GM12878 (cell line): ENCODE data around the gene ST8SIA1. TPM values are rescaled to one million over a fixed set of nuclear protein-coding genes. Genes with fewer than 3 reads are reported as not detected.

Experiments
- ATAC-seq: fragments of 200-7000 bp; cut with Tn5 transposase; 3 replicates; pipeline ENCODE4 v1.9.1; 2020; ENCODE audit warnings: mild to moderate bottlenecking, moderate library complexity
- BruUV-seq: library from RNA; stranded (reverse); fragments of 400-500 nt; replicated peaks from 2 replicates; lab custom pipeline; 2021; lab: Mats Ljungman, UMichigan
- CTCF ChIA-PET: fragments of 300-600 bp; sonication (Branson Sonifier 250); formaldehyde crosslinking; extraction: SDS; loops from one replicate; lab custom pipeline; 2021; ENCODE audit warnings: inconsistent platforms; lab: Yijun Ruan, JAX
- POLR2A ChIA-PET: fragments of 350-600 bp; formaldehyde crosslinking; extraction: SDS; loops from one replicate; lab custom pipeline; 2021; ENCODE audit warnings: inconsistent platforms; lab: Charles Lee
- RAD21 ChIA-PET: fragments of 300-600 bp; sonication (Branson Sonifier 250); formaldehyde crosslinking; loops from one replicate; lab custom pipeline; 2023; ENCODE audit warnings: antibody characterized with exemption; ENCODE audit not compliant: unreplicated experiment; lab: Charles Lee
- SMC1A ChIA-PET: fragments of 300-600 bp; sonication (Branson Sonifier 250); formaldehyde crosslinking; loops from one replicate; lab custom pipeline; 2023; ENCODE audit not compliant: unreplicated experiment, uncharacterized antibody; lab: Charles Lee
- DNase-seq: peaks from one replicate; pipeline ENCODE4 v3.0.0-alpha.2; 2011; ENCODE audit warnings: low read depth, low spot score
- FAIRE-seq: peaks from 3 replicates; lab custom pipeline; 2011; peaks lifted over from hg19 to GRCh38; lab: Jason Lieb, UNC
- H2AFZ ChIP-seq: 2 replicates; pipeline ENCODE4 v1.6.0; 2011; ENCODE audit warnings: low read depth, low read length, control low read depth; ENCODE audit not compliant: control insufficient read depth
- H3K27ac ChIP-seq: 2 replicates; pipeline ENCODE4 v1.5.1; 2011; ENCODE audit warnings: control low read depth; ENCODE audit not compliant: control insufficient read depth, insufficient read depth
- H3K27me3 ChIP-seq, 2 experiments: replicated peaks in 1 of 2; 2 replicates each; pipeline versions ENCODE4 v1.6.0 to v1.6.1; 2011; ENCODE audit warnings: low read length in 1 of 2; ENCODE audit not compliant: control insufficient read depth in 2 of 2, insufficient read depth in 2 of 2
- H3K36me3 ChIP-seq, 2 experiments: 2 replicates each; pipeline ENCODE4 v1.5.1; 2011; ENCODE audit warnings: low read length in 1 of 2; ENCODE audit not compliant: control insufficient read depth in 2 of 2, insufficient read depth in 2 of 2
- H3K4me1 ChIP-seq: 2 replicates; pipeline ENCODE4 v1.6.1; 2011; ENCODE audit warnings: mild to moderate bottlenecking, low read length, moderate library complexity, mixed read lengths; ENCODE audit not compliant: control insufficient read depth, insufficient read depth
- H3K4me2 ChIP-seq: 2 replicates; pipeline ENCODE4 v1.6.0; 2011; ENCODE audit warnings: control low read depth; ENCODE audit not compliant: control insufficient read depth, insufficient read depth
- H3K4me3 ChIP-seq: fragments of 200-600 bp; sonication (generic); 2 replicates; pipeline ENCODE4 v1.5.1; 2016
- H3K79me2 ChIP-seq: 2 replicates; pipeline ENCODE4 v1.6.0; 2011; ENCODE audit warnings: low read length; ENCODE audit not compliant: control insufficient read depth, insufficient read depth
- H3K9ac ChIP-seq: 2 replicates; pipeline ENCODE4 v1.8.0; 2011; ENCODE audit warnings: low read length, control low read depth, mixed read lengths; ENCODE audit not compliant: control insufficient read depth, insufficient read depth
- H3K9me3 ChIP-seq: replicated peaks from 3 replicates; pipeline ENCODE4 v1.5.1; 2011; ENCODE audit warnings: mild to moderate bottlenecking, low read length; ENCODE audit not compliant: control insufficient read depth, insufficient read depth
- H4K20me1 ChIP-seq: 2 replicates; pipeline ENCODE4 v1.6.0; 2011; ENCODE audit not compliant: control insufficient read depth, insufficient read depth
- CHD4 ChIP-seq: fragments of 200-600 bp; sonication (generic); IDR thresholded peaks from 2 replicates; pipeline ENCODE4 v1.6.1; 2016; ENCODE audit warnings: mild to moderate bottlenecking
- ESRRA ChIP-seq: IDR thresholded peaks from 2 replicates; pipeline ENCODE4 v1.6.1; 2012; ENCODE audit warnings: mild to moderate bottlenecking, low read length, improper control_type of control experiment
- HDAC2 ChIP-seq: fragments of 200-600 bp; sonication (generic); IDR thresholded peaks from 2 replicates; pipeline ENCODE4 v1.6.1; 2017
- PML ChIP-seq: IDR thresholded peaks from 2 replicates; pipeline ENCODE4 v1.6.1; 2012; ENCODE audit warnings: low read length, inconsistent platforms
- TBL1XR1 ChIP-seq: IDR thresholded peaks from 2 replicates; pipeline ENCODE4 v1.6.1; 2012; ENCODE audit warnings: low read depth, low read length, improper control_type of control experiment
- USF1 ChIP-seq: IDR thresholded peaks from 2 replicates; pipeline ENCODE4 v1.6.1; 2011; ENCODE audit warnings: borderline replicate concordance, low read depth, mild to moderate bottlenecking, moderate library complexity, mixed read lengths, low read length; ENCODE audit not compliant: insufficient read depth; ENCODE audit errors: extremely low read length
- WRNIP1 ChIP-seq: IDR thresholded peaks from 2 replicates; pipeline ENCODE4 v1.6.1; 2011; ENCODE audit warnings: low read depth, low read length, improper control_type of control experiment, borderline replicate concordance
- ZNF592 ChIP-seq: fragments of 450-650 bp; IDR thresholded peaks from 2 replicates; pipeline ENCODE4 v1.6.1; 2017; ENCODE audit warnings: mild to moderate bottlenecking, moderate library complexity
- ZNF622 ChIP-seq: fragments of 450-650 bp; IDR thresholded peaks from 2 replicates; pipeline ENCODE4 v1.6.1; 2017; ENCODE audit warnings: mild to moderate bottlenecking, inconsistent platforms
- WGBS: methylation state at CpG from one replicate; pipeline ENCODE4 v1.1.6; 2016; ENCODE audit warnings: low lambda C conversion rate; ENCODE audit not compliant: insufficient replicate concordance, insufficient coverage; ENCODE audit errors: missing lambda C conversion rate; 5-methylcytosine and 5-hydroxymethylcytosine counted together
- in situ Hi-C: fragments of 300-500 bp; cut with MboI; formaldehyde crosslinking; loops from 9 replicates; pipeline ENCODE4 v1.14.3; 2018; ENCODE audit warnings: mixed read lengths
- intact Hi-C: fragments of 100-400 bp; cut with micrococcal nuclease; formaldehyde crosslinking; loops from one replicate; pipeline ENCODE4 v1.14.2; 2022; ENCODE audit not compliant: unreplicated experiment
- polyA plus RNA-seq, 11 experiments: library from polyadenylated mRNA; depleted of rRNA in 4 of 11; unstranded in 6 of 11; stranded (reverse) in 5 of 11; fragments of >200 nt; fragmentation: Nextera tagmentation in 4 of 11; fragmentation: Illumina TruSeq in 1 of 11; extraction: Ambion mirVana in 4 of 11; extraction: Trizol in 1 of 11; gene quantifications; 1 replicate in 1 of 11; 2 replicates in 10 of 11; pipeline versions ENCODE4 v1.2.1 to v1.2.3, GENCODE V29; 2011 to 2016; ENCODE audit warnings: inconsistent platforms in 2 of 11, missing spikeins in 2 of 11, low read depth in 1 of 11
- total RNA-seq, 4 experiments: library from RNA; depleted of rRNA in 3 of 4; stranded (reverse); fragments of >200 nt in 3 of 4; fragmentation: Illumina TruSeq in 1 of 4; extraction: Trizol in 1 of 4; gene quantifications; 2 replicates each; pipeline versions ENCODE4 v1.2.1 to v1.2.3, GENCODE V29; 2013 to 2021
- TF ChIP-seq, protein P1 (sequence below): IDR thresholded peaks from 2 replicates; pipeline ENCODE4 v1.6.1; 2011; ENCODE audit warnings: low read depth, mild to moderate bottlenecking, low read length, moderate library complexity, borderline replicate concordance; ENCODE audit errors: extremely low read depth

Gene ST8SIA1
- total and polyA plus RNA-seq, 10 of the 15 experiments (the other 5 are each of a cell fraction or from before 2014, with no cell fraction given): 0.23 to 0.35 (median 0.23) TPM; not detected in 7

GRCh38 chr12:22304341-22304740 is 30.2 kb downstream of the ST8SIA1 start:
- H3K4me1 ChIP-seq: no peaks in the 10 kb centered on the region
- H3K9me3 ChIP-seq: no peaks in the 10 kb centered on the region
- TF ChIP-seq ZNF592: no peak
- in situ Hi-C loops: no loop called here
- intact Hi-C loops: no loop called here
- no peaks in the 10 kb centered on the region for H3K36me3 ChIP-seq
- RAD21 ChIA-PET: no interaction called here
- H3K9ac ChIP-seq: no peak overlapping the region
- no peak overlapping the region for H2AFZ ChIP-seq
- no TSS peak for BruUV-seq
- SMC1A ChIA-PET: interaction anchor here (0.8 kb wide), 1 partner anchor 13 kb away, joined by 3 read pairs; no protein-coding TSS in a partner anchor
- no peak overlapping the region for H3K4me3 ChIP-seq
- CTCF ChIA-PET: no interaction called here
- no peak overlapping the region for H3K27ac ChIP-seq
- DNase-seq (no peak), ATAC-seq (no peak), FAIRE-seq (no peak)
- H4K20me1 ChIP-seq: no peaks in the 10 kb centered on the region
- H3K4me2 ChIP-seq: no peak overlapping the region
- WGBS: 32% methylated on average over 1 of the region's 1 CpG
- H3K79me2 ChIP-seq: no peaks in the 10 kb centered on the region
- H3K27me3 ChIP-seq: no peaks in the 10 kb centered on the region
- POLR2A ChIA-PET: no interaction called here

GRCh38 chr12:22299294-22299912 is 35.1 kb downstream of the ST8SIA1 start:
- H3K36me3 ChIP-seq: no peaks in the 10 kb centered on the region
- H3K79me2 ChIP-seq: no peaks in the 10 kb centered on the region
- no peaks in the 10 kb centered on the region; a peak in 1 of 4 replicates for H3K27me3 ChIP-seq
- H3K4me2 ChIP-seq: no peak overlapping the region
- H2AFZ ChIP-seq: no peak overlapping the region
- in situ Hi-C loops (no loop called here), intact Hi-C loops (no loop called here)
- no peak overlapping the region for H3K27ac ChIP-seq
- ChIA-PET RAD21 (no interaction called here), POLR2A (no interaction called here), CTCF (interaction anchor here (0.7 kb wide), 1 partner anchor 180 kb away, joined by 3 read pairs; no protein-coding TSS in a partner anchor), SMC1A (no interaction called here)
- H3K9me3 ChIP-seq: no peaks in the 10 kb centered on the region
- H3K4me3 ChIP-seq: no peak overlapping the region
- H4K20me1 ChIP-seq: no peaks in the 10 kb centered on the region
- no peaks in the 10 kb centered on the region for H3K4me1 ChIP-seq
- no peak overlapping the region for H3K9ac ChIP-seq
- no peak for FAIRE-seq
- BruUV-seq: no TSS peak
- no peak for ATAC-seq
- DNase-seq: no peak
- TF ChIP-seq TBL1XR1 (no peak), HDAC2 (no peak), PML (no peak), ESRRA (no peak), USF1 (no peak), CHD4 (no peak), WRNIP1 (no peak), ZNF622 (no peak)
- TF ChIP-seq, protein P1, sequence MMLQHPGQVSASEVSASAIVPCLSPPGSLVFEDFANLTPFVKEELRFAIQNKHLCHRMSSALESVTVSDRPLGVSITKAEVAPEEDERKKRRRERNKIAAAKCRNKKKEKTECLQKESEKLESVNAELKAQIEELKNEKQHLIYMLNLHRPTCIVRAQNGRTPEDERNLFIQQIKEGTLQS: no peak
